SW480 (cell line): ENCODE measurements around the gene RPL22.

Experiments used
- DNase-seq: peaks from one replicate; pipeline ENCODE4 v3.0.0-alpha.2; 2016; ENCODE audit warnings: low spot score

Gene RPL22

DNA sequence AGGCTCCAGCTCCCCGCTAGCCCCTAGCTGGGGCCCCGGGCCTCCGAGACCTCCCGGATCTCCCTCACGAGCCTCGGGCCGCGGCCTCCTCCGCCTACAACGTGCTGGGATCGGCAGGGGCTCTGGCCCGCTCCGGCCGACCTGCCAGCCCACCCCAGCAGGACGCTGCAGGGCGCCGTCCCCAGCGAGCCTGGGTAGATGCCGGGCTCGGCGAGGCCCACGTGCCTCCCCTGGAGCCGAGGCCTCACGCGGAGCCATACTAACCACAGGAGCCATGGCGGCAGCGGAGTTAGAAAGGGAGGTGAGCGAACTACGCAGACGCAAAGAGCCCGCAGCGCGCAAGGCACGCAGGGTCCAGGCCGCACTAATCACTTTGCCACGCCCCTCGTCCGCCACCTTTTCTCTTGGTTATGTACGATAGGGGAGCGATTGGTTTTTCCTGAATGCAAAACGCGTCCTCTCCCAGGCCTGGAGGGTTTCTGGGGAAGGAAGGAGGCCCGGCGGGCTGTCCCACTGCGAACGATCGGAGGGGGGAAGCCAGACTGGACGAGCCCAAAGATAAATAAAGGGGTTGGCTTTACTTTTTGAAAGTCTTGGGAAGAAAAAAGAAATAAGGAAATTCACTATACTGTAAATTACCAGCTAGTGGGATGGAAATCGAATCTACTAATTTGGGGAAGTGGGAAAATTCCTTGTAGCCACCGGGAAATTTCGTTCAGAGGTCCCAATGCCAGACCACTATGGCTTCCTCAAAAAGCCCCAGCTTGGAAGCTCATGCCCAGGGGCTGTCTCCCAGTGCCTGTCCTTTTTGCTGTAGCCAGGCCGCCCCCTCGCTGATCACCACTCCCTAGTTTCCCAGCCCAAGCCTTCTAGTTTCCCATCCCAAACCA is at the start of gene RPL22:
RPL22 (minus strand) TSS at position 298 of the 890 bp plus-strand sequence; CDS start at position 276, 22 bp downstream.
- DNase-seq: peak; percentile 99

- DNase-seq: no peak
Observed at GRCh38 chr1:6248161-6248776, 48.9 kb upstream of the RPL22 start.

- no peak for DNase-seq
Observed at GRCh38 chr1:6247651-6248050, 48.3 kb upstream of the RPL22 start.

DNA sequence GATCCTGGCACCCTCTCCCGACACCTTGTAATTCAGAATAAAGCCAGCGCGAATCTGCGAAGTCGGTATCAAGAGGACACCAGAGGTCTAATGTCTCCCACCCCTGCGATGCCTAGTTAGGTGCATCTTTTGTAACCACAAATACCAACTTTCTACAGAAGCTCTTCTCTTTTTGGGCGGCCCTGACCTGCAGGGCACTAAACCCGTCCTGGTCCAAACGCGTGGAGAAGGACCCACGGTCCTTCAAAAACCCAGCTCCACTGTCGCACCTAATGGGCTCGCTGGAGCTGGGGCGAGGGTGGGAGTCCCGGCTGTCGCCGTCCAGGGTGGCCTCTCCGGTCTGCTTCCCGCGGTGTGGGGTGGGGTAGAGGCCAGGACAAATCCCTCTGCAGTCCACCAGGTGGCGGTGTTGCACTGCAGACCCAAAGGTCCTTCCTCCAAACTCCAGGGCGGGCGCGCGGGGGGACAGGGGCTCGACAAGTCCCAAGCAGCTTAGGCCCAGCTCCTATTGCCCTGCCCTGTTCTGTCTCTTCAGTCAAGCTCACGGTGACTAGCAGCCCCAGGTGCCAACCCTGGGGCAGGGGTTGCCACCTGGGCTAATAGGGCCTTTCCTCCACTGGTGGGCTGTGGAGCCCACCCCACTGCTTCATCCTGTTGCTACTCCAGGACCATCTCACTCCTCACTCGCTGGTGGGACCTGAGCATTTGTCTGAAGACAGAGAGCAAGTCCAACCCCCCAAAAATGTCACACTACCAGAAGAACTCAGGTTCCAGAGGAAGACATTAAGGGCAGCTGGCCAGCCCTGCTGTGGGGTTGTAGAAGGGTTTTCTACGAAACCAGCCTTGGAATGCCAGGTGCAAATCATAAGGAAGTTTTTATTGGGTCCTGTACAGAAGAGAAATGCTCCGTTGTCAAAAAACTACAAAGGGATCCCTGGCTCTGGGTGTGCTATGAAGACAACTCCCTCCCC is 47.4 kb upstream of the RPL22 start:
- peak; percentile 75 for DNase-seq

GRCh38 chr1:6245869-6246496 is 46.6 kb upstream of the RPL22 start:
- no peak for DNase-seq

DNA sequence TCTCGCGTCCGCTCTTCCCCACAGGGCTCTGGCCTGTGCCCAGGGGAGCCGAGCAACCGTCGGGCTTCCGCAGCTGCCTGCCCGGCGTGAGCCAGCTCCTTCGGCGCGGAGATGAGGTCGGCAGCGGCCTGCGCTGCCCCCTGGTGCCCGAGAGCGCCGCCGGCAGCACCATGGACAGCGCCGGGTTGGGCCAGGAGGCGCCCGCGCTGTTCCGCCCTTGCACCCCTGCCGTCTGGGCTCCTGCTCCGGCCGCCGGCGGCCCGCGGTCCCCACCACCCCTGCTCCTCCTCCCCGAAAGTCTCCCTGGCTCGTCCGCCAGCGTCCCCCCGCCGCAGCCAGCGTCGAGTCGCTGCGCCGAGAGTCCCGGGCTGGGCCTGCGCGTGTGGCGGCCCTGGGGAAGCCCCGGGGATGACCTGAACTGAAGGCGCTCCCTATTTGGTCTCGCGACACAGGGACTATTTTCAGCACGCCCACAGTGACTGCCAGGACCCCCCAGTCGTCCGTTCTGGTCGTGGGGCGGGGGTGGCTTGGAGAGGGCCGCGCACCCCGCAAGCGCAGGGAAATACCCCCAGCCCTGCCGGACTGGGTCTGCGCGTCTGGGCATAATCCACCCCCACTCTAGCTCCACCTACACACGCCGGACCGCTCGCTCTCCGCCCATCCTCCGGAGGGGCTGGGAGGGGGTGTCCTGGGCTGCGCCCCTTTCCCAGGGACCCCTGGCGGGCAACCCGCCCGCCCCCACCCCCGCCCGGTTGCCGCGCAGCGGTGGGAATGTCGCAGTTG is 45.9 kb upstream of the RPL22 start:
- peak; percentile 74 for DNase-seq

DNA sequence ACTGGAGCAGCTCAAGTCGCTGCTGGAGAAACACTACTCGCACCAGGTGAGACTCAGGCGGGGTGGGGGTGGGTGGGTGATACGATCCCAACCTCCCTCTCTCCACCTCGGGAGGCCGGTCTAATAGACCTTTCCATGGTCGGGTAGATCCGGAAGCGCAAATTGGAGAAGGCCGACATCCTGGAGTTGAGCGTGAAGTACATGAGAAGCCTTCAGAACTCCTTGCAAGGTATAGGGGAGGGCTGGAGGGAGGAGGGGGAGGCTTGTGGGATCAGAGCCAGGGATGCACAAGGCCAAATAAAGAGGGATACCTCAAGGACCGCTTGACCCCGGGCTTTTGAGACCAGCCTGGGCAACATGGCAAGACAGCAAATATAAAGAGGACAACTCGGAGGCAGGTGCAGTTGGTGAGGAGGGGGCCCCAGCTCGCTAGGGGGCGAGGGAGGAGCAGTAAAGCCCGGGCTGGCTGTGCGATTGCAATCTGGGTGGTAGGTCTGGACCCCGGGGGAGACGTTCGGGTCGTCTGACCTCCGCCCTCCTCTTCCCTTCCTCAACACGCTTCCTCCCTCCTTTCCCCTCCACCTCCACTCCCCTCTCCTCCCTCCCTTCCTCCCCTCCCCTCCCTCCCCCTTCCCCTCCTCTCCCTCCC is 45.1 kb upstream of the RPL22 start:
- DNase-seq: no peak

DNA sequence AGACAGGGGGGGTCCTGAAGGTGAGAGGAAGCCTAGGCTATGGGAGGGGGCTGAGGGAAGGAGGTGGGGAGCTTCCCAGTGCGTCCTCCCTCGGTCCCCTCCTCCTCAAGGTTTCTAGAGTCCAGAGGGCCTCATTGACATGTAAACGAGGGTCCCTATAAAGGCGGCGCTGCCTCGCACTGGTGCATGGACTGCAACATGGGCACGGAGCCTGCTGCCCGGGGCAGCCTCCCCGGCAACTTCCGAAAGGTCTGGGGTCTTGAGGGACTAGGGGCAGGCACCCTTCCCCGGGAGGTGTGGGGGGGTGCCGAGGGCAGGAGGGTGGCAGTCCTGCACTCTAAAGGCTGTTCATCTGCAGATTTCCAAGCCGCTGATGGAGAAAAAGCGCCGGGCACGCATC is 44.6 kb upstream of the RPL22 start, which contains the start of gene HES3:
HES3 (plus strand) TSS at position 187 of the 400 bp plus-strand sequence; CDS start at position 374, 187 bp downstream.
- DNase-seq: no peak

DNA sequence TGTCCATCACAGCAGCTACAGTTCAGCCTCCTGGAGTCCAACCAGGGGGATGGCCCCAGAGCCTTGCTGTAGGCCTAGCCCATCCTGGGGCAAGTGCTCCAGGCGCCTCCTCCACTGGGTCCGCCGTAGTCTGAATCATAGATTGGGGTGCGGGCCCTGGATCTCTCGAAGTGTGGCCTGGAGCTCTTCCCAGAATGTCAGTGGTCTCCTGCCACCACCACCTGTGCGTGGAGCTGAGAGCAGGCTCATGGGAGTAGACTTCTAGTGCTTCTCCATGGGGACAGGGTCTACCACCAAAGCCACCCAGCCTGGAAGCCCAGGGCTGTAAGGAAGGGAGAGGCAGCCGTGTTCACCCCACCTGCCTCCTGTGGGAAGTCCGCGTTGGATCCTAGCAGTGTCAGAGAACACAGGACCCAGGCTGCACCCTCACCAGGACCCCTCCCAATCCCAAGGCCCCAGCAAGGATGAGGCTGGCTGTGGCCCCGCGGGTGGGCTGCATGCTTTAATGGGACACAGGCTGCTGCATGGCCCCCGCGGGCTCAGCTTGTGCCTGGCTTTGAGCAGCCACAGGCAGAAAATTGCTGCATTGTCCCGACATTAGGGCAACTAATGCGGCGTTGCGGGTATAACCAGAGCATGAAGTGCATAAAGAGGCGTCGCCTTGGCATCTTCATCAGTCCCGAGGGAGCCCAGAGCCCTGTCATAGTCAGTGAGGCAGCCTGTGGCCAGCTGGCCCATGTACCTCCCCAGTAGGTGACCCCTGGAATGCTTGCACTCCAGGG is 43.8 kb upstream of the RPL22 start:
- DNase-seq: no peak

GRCh38 chr1:6241887-6242740 is 42.7 kb upstream of the RPL22 start:
- DNase-seq: no peak

- no peak for DNase-seq
Observed at GRCh38 chr1:6241107-6241886, 41.9 kb upstream of the RPL22 start.

- no peak for DNase-seq
Observed at GRCh38 chr1:6239950-6240768, 40.8 kb upstream of the RPL22 start.

GRCh38 chr1:6239213-6239752 is 39.9 kb upstream of the RPL22 start:
- no peak for DNase-seq

- no peak for DNase-seq
Observed at GRCh38 chr1:6237093-6237492, 37.7 kb upstream of the RPL22 start.

- DNase-seq: no peak
Observed at GRCh38 chr1:6235296-6235677, 35.9 kb upstream of the RPL22 start.

DNA sequence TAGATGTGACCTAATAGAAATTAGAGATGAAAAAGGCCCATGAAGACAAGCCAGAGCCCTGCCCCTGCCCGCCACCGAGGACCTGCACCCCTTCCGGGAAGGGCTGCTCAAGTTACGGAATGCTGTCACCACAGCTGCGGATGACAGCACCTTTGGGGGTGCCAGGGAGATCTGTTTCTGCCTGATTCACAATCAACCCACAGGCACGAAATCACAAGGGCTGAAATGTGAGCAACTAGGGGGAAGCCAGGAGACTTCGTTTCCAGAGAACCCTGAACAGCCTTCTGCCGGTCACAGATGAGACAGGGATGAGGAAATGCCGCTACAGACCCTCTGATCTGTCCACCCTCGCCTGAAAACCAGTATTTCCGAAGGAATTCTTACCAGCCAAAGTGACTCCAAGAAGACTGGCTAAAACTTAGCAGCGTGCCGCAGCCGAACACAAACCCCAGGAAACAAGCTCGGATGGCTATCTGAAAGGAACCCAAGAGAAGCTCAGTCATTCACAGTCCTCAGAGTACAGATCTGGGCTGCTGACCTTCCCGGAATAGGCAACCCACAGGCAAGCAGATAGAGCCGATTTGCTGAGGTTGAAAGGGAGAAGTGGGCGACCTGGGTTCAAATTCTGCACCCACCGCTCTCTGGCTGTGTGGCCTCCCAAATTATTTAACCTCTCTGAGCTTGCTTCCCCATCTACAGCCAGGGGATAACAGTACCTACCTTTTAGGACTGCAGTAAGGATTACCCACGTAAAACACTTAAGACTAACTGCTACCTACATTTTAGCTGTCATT is 35.3 kb upstream of the RPL22 start:
- DNase-seq: peak; percentile 42
